ENCODE data around the gene TMEM60. TPM values are rescaled to one million over a fixed set of nuclear protein-coding genes. Genes with fewer than 3 reads are reported as not detected.

The TMEM60 gene, protein sequence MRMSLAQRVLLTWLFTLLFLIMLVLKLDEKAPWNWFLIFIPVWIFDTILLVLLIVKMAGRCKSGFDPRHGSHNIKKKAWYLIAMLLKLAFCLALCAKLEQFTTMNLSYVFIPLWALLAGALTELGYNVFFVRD
- total RNA-seq: 10 to 100 TPM in 3 of 4 donors, 1 to 10 TPM in 1; 7.8 to 17.4 (median 11.7) TPM

DNA sequence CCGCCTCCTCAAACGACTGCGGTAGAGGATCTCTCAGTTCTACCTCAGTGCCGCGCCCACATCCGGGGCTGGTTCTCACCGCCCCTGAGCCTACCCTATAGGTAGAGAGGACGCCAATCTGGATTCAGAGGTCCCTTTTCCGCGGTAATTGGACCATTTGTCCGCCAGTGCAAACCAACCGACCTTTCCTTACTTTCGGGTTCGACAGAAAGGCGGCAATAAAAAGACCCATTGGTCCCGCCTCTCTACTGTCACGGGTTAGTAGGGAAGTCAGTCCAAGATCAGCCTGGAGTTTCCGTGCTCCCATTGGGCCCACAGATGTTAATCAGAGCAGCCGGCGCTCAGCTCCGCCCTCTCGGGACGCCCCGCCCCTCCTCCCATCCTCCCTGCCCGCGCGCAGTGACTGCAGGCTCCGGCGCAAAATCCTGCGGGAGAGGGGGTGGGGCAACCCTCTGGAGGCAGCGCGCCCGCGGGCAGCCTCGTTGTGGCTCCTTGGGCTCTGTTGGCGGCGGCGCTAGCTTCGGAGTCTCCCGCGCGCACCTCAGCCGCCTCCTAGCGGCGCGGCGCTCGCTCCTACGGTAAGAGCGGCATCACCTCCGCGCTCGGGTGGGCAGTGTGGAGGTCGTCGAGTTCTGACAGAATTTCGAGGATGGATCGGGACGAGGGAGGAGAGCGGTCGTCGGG is at the start of gene TMEM60, which contains the start of gene PHTF2:
TSS of gene TMEM60 (minus strand) at position 41 of the 684 bp plus-strand sequence. CDS start 4,061 bp downstream, outside the sequence.
TSS of gene PHTF2 (plus strand) at position 380 of the 684 bp plus-strand sequence.
- TF ChIP-seq EP300 (IDR thresholded peaks at IDR 0.05): peak; percentile 12 to 95
- TF ChIP-seq, protein P1, sequence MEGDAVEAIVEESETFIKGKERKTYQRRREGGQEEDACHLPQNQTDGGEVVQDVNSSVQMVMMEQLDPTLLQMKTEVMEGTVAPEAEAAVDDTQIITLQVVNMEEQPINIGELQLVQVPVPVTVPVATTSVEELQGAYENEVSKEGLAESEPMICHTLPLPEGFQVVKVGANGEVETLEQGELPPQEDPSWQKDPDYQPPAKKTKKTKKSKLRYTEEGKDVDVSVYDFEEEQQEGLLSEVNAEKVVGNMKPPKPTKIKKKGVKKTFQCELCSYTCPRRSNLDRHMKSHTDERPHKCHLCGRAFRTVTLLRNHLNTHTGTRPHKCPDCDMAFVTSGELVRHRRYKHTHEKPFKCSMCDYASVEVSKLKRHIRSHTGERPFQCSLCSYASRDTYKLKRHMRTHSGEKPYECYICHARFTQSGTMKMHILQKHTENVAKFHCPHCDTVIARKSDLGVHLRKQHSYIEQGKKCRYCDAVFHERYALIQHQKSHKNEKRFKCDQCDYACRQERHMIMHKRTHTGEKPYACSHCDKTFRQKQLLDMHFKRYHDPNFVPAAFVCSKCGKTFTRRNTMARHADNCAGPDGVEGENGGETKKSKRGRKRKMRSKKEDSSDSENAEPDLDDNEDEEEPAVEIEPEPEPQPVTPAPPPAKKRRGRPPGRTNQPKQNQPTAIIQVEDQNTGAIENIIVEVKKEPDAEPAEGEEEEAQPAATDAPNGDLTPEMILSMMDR (IDR thresholded peaks at IDR 0.05): peak; percentile 22 to 72 (median 34)
- peak; percentile 48 to 71 for TF ChIP-seq POLR2A (IDR thresholded peaks at IDR 0.05)
- WGBS, 2 donors: 0% methylated on average over 22 to 49 of the region's 61 CpGs
- Histone ChIP-seq H3K36me3 (peaks cover 0 to 15% (median 0%) of the 10 kb centered on the region in 3 donors), H3K27me3 (no peaks in the 10 kb centered on the region), H3K27ac (peak within 1 kb of the TSS; percentile 80 to 92 (median 90)), H3K4me1 (peaks cover 0 to 36% (median 9%) of the 10 kb centered on the region in 4 donors), H3K9me3 (no peaks in the 10 kb centered on the region), H3K4me3 (peak within 1 kb of the TSS; percentile 83 to 98 (median 88))
- DNase-seq (ENCODE audit: low spot score in 2 of 2): peak; percentile 96 to 97

DNA sequence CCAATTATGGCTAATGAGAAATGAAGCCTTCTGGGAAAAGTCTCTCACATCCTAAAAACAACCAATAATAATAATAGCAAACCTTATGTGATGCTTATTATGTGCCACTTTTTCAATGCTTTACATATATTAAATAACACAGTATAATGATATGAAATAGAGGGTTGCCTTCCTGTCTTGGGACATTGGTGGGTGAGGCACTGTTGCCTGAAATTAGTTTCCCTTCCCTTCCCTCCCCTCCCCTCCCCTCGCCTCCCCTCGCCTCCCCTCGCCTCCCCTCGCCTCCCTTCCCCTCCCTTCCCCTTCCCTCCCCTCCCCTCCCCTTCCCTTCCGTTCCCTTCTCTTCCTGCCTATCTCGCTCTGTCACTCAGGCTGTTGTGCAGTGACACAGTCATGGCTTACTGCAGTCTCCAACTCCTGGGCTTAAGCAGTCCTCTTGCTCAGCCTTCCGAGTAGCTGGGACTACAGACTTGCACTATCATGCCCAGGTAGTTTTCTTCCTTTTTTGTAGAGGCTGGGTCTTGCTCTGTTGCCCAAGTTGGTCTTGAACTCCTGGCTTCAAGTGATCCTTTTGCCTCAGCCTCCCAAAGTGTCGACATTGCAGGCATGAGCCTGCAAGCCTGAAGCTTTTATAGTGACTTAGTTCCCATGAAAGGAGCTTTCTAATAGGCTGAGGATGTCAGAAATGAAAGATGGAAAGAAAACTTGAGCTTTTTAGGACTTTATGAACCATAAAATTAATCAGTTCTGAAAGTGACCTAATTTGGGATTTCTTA is 48.3 kb upstream of the TMEM60 start:
- H3K4me3 ChIP-seq: no peak overlapping the region
- no peaks in the 10 kb centered on the region for H3K4me1 ChIP-seq
- TF ChIP-seq, protein P1 (IDR thresholded peaks at IDR 0.05): no peak
- no peak for TF ChIP-seq POLR2A (IDR thresholded peaks at IDR 0.05)
- no peak for TF ChIP-seq EP300 (IDR thresholded peaks at IDR 0.05)
- no peak overlapping the region for H3K27ac ChIP-seq
- DNase-seq (ENCODE audit: low spot score in 2 of 2): no peak
- H3K27me3 ChIP-seq: no peaks in the 10 kb centered on the region
- WGBS, 2 donors: 82 to 86% methylated on average over 8 of the region's 8 CpGs
- no peaks in the 10 kb centered on the region for H3K9me3 ChIP-seq
- H3K36me3 ChIP-seq: peaks cover 0 to 15% (median 0%) of the 10 kb centered on the region in 3 donors

DNA sequence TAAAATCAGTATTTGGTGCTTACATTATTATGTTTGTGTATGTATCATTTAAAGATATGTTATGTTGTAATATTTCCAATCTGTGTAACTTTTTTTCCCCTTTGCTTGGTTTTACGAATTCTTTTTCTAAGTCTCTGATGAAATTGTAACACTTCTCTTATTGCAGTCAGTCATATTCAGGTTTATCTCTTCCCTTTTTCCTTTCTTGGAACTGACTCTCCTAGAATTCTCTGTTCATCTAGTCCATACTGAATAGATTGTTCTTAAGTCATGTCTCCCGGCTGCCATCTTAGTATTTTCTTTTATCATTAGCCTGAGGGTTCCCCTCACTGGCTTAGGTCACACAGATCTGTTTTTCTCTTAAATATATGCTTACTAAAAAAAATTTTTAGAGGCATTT is 45.0 kb upstream of the TMEM60 start:
- WGBS, 2 donors: 90 to 91% methylated on average over 2 of the region's 2 CpGs
- TF ChIP-seq EP300 (IDR thresholded peaks at IDR 0.05): no peak
- no peak for TF ChIP-seq POLR2A (IDR thresholded peaks at IDR 0.05)
- TF ChIP-seq, protein P1 (IDR thresholded peaks at IDR 0.05): no peak
- Histone ChIP-seq H3K36me3 (peaks cover 0 to 2% (median 0%) of the 10 kb centered on the region in 3 donors), H3K4me1 (peaks cover 0 to 5% (median 0%) of the 10 kb centered on the region in 4 donors), H3K4me3 (no peak overlapping the region), H3K27me3 (no peaks in the 10 kb centered on the region), H3K27ac (no peak overlapping the region), H3K9me3 (no peaks in the 10 kb centered on the region)
- DNase-seq (ENCODE audit: low spot score in 2 of 2): no peak

DNA sequence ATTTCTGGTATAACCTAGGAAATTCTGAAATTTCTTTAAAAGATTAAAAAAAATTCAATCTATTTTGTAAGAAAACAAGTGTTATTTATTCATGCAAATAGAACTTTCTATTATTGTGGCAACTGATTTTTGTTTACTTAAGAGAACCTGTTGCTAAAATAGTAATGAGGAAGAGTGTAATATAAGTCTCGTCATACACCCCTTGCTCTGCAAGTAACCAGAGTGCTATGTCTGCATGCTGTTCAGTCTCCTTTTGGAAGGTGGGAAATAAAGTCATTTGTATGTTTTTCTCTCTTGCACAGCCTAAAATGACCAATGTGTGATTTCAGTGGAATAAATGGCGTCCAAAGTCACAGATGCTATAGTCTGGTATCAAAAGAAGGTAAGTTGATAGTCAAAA is 41.7 kb upstream of the TMEM60 start:
- peaks cover 0 to 5% (median 0%) of the 10 kb centered on the region in 4 donors for H3K4me1 ChIP-seq
- no peak for DNase-seq (ENCODE audit: low spot score in 2 of 2)
- no peaks in the 10 kb centered on the region for H3K27me3 ChIP-seq
- H3K4me3 ChIP-seq: no peak overlapping the region
- TF ChIP-seq EP300 (IDR thresholded peaks at IDR 0.05): no peak
- TF ChIP-seq, protein P1 (IDR thresholded peaks at IDR 0.05): no peak
- TF ChIP-seq POLR2A (IDR thresholded peaks at IDR 0.05): no peak
- WGBS, 2 donors: 90% methylated on average over 2 of the region's 2 CpGs
- H3K27ac ChIP-seq: no peak overlapping the region
- H3K36me3 ChIP-seq: no peaks in the 10 kb centered on the region
- no peaks in the 10 kb centered on the region for H3K9me3 ChIP-seq

All from tibial nerve (tissue), 4 donors.